Measurements from ENCODE around the gene KCNMA1. TPM values are rescaled to one million over a fixed set of nuclear protein-coding genes. Genes with fewer than 3 reads are reported as not detected.
A peak's percentile ranks its signal among the peaks of the same experiment; 100 is the strongest.

Gene KCNMA1
- total RNA-seq, 1 donor = 106 TPM

Small RNAs within 50 kb of the gene (small RNA-seq; reads per million reads assigned to genes)
- gene ATP5MC1P8 (not detected), gene COX6CP15 (not detected), gene RF00322 (not detected), gene RNA5SP321 (1.2 reads per million, percentile 44 among the genes with 10 or more reads in this experiment)
